DOHH2 (cell line): ENCODE measurements around the gene RS1.

Experiments used
- H3F3A ChIP-seq: fragments of 200-600 bp; sonication (generic), shearing (Covaris generic); 2 replicates; pipeline ENCODE4 v1.6.0; 2016; ENCODE audit warnings: antibody characterized with exemption, mild to moderate bottlenecking; ENCODE audit not compliant: control insufficient read depth, insufficient read depth
- H3K27ac ChIP-seq: fragments of 200-600 bp; sonication (generic); 2 replicates; pipeline ENCODE4 v1.5.1; 2014; ENCODE audit warnings: low read depth, mild to moderate bottlenecking, low read length, moderate library complexity
- H3K27me3 ChIP-seq: fragments of 200-600 bp; sonication (generic); 2 replicates; pipeline ENCODE4 v1.6.1; 2014; ENCODE audit warnings: mild to moderate bottlenecking, low read length, mixed read lengths; ENCODE audit not compliant: control insufficient read depth
- H3K36me3 ChIP-seq: fragments of 200-600 bp; sonication (generic); 2 replicates; pipeline ENCODE4 v1.6.1; 2014; ENCODE audit warnings: mild to moderate bottlenecking, low read length, moderate library complexity, mixed read lengths; ENCODE audit not compliant: control insufficient read depth
- H3K4me1 ChIP-seq: fragments of 200-600 bp; sonication (generic); 2 replicates; pipeline ENCODE4 v1.6.1; 2014; ENCODE audit warnings: mild to moderate bottlenecking, low read length, mixed read lengths; ENCODE audit not compliant: control insufficient read depth
- H3K4me2 ChIP-seq: fragments of 200-600 bp; sonication (generic); 2 replicates; pipeline ENCODE4 v1.6.0; 2014; ENCODE audit warnings: mild to moderate bottlenecking, low read length, moderate library complexity
- H3K4me3 ChIP-seq: fragments of 200-600 bp; sonication (generic); 2 replicates; pipeline ENCODE4 v1.5.1; 2014; ENCODE audit warnings: mild to moderate bottlenecking, low read length, mixed read lengths
- H3K79me2 ChIP-seq: fragments of 200-600 bp; sonication (generic); 2 replicates; pipeline ENCODE4 v1.6.1; 2014; ENCODE audit warnings: mild to moderate bottlenecking, low read length, mixed read lengths; ENCODE audit not compliant: control insufficient read depth
- H3K9me2 ChIP-seq: fragments of 200-600 bp; sonication (generic); replicated peaks from 2 replicates; pipeline ENCODE4 v1.6.1; 2014; ENCODE audit warnings: mild to moderate bottlenecking, low read length, mixed read lengths; ENCODE audit not compliant: control insufficient read depth
- H3K9me3 ChIP-seq: fragments of 200-600 bp; sonication (generic); 2 replicates; pipeline ENCODE4 v1.6.1; 2014; ENCODE audit warnings: antibody characterized with exemption, low read length, mixed read lengths; ENCODE audit not compliant: control insufficient read depth, insufficient read depth
- H4K20me1 ChIP-seq: fragments of 200-600 bp; sonication (generic); 2 replicates; pipeline ENCODE4 v1.6.0; 2014; ENCODE audit warnings: low read depth, mild to moderate bottlenecking, antibody characterized with exemption, low read length, moderate library complexity; ENCODE audit not compliant: control insufficient read depth, insufficient read depth
- CTCF ChIP-seq: fragments of 200-600 bp; sonication (generic); IDR thresholded peaks from one replicate; pipeline ENCODE4 v1.5.1; 2014; ENCODE audit warnings: antibody characterized with exemption, mild to moderate bottlenecking, low read depth, low read length; ENCODE audit not compliant: poor library complexity, severe bottlenecking
- EZH2phosphoT487 ChIP-seq: fragments of 200-600 bp; sonication (generic); IDR thresholded peaks from 2 replicates; pipeline ENCODE4 v1.6.1; 2017; ENCODE audit warnings: borderline replicate concordance, mild to moderate bottlenecking, antibody characterized with exemption, low read length, moderate library complexity, mixed read lengths

RS1 gene

GRCh38 chrX:18596096-18596495, 75.8 kb downstream of the RS1 start:
- H3K27ac ChIP-seq, result no peak overlapping the region
- no peaks in the 10 kb centered on the region for H3K4me1 ChIP-seq
- H3K9me3 ChIP-seq, result no peaks in the 10 kb centered on the region
- no peaks in the 10 kb centered on the region for H3K27me3 ChIP-seq
- no peak overlapping the region for H3K4me2 ChIP-seq
- H3K9me2 ChIP-seq, result no peaks in the 10 kb centered on the region
- H3K36me3 ChIP-seq, result no peaks in the 10 kb centered on the region
- no peak overlapping the region for H3K4me3 ChIP-seq
- TF ChIP-seq CTCF (no peak), EZH2phosphoT487 (no peak)
- no peaks in the 10 kb centered on the region for H3F3A ChIP-seq
- H3K79me2 ChIP-seq, result no peaks in the 10 kb centered on the region
- no peaks in the 10 kb centered on the region for H4K20me1 ChIP-seq

- H4K20me1 ChIP-seq, result no peaks in the 10 kb centered on the region
- H3K4me2 ChIP-seq, result no peak overlapping the region
- H3K27ac ChIP-seq, result no peak overlapping the region
- H3K36me3 ChIP-seq, result no peaks in the 10 kb centered on the region
- H3F3A ChIP-seq, result no peaks in the 10 kb centered on the region
- no peaks in the 10 kb centered on the region for H3K79me2 ChIP-seq
- H3K9me2 ChIP-seq, result no peaks in the 10 kb centered on the region
- TF ChIP-seq EZH2phosphoT487 (no peak), CTCF (no peak)
- no peaks in the 10 kb centered on the region for H3K27me3 ChIP-seq
- H3K4me1 ChIP-seq, result no peaks in the 10 kb centered on the region
- H3K4me3 ChIP-seq, result no peak overlapping the region
- no peaks in the 10 kb centered on the region for H3K9me3 ChIP-seq
These were observed 77.8 kb downstream of the RS1 start for GRCh38 chrX:18594079-18594478.

DNA sequence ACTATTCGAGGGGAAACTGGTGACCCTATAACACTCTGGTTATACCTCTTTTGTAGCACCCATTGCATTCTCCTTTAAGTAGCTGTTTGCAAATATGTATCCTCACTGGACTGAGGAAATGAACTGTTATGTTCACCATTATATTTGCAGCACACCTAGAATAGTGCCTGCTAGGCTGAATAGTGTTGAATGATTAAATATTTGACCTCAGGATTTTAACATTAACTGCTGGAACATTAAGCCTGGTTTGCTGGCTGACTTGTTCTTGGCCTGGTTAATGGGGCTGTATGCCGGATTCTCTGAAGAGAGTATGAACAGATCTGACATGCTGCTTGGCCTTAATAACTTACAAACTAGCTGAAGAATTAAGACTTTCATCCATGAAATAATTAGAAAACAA, 80.1 kb downstream of the RS1 start:
- Histone ChIP-seq H3K4me1 (no peaks in the 10 kb centered on the region), H3K79me2 (no peaks in the 10 kb centered on the region), H4K20me1 (no peaks in the 10 kb centered on the region), H3K4me3 (no peak overlapping the region), H3K27me3 (no peaks in the 10 kb centered on the region), H3K36me3 (no peaks in the 10 kb centered on the region), H3K27ac (no peak overlapping the region), H3F3A (no peaks in the 10 kb centered on the region), H3K4me2 (no peak overlapping the region), H3K9me3 (no peaks in the 10 kb centered on the region), H3K9me2 (no peaks in the 10 kb centered on the region)
- TF ChIP-seq EZH2phosphoT487 (no peak), CTCF (no peak)
